Left kidney (tissue), 2 donors: ENCODE results near the gene DYRK3. TPM values are rescaled to one million over a fixed set of nuclear protein-coding genes. Genes with fewer than 3 reads are reported as not detected.
"Not testable (repeated sequence)": the region's sequence is repeated elsewhere in the genome, so short reads cannot be mapped to it uniquely, and the experiment has no call there.

ENCODE experiments used
- DNase-seq: peaks from one replicate; pipeline ENCODE4 v3.0.0-alpha.2; 2013
- polyA plus RNA-seq: library from polyadenylated mRNA; unstranded; fragments of 120-200 nt; gene quantifications from one replicate; pipeline ENCODE4 v1.2.1, GENCODE V29; 2013; ENCODE audit not compliant: insufficient read length

The DYRK3 gene
- polyA plus RNA-seq, 1 donor = 8.0 TPM

DNA sequence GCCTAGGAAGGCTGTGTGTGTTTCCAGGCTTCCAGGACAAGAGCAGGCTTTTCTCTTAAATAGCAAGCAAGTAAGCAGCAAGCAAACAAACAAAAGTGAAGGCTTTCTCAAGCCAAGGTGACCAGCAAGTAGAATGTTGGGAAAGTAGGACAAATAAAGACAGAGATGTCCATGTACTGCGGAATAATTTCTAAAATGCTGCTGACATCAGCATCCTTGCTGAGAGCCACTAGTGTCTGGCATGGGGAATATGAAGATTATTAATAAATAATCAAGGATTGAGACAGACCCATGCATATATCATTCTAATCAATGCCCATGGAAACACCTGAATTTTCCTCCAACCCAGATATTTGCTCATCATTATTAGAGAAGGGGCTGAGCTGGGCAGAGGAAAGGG lies 6.4 kb upstream of the DYRK3 start:
- no peak for DNase-seq

DNA sequence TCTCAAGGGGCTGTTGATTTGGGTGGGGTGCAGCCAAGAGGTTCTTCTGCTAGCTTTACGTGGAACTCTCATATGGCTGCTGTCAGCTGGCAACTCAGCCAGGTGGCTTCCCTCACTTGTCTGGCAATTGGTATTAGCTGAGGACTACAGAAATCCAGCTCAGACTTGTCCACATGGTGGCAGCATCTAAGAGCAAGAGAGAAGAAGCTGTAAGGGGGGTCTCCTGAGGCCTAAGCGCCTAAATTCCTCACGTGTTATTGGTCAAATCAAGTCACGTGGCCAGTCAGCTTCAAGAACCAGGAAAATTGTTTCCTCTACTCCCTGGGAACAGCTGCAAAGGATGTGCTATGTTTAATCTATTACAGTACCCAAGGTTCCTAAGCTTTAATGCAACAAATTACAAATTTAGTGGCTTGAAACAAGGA lies 4.2 kb upstream of the DYRK3 start:
- peak; percentile 82 for DNase-seq

DNA sequence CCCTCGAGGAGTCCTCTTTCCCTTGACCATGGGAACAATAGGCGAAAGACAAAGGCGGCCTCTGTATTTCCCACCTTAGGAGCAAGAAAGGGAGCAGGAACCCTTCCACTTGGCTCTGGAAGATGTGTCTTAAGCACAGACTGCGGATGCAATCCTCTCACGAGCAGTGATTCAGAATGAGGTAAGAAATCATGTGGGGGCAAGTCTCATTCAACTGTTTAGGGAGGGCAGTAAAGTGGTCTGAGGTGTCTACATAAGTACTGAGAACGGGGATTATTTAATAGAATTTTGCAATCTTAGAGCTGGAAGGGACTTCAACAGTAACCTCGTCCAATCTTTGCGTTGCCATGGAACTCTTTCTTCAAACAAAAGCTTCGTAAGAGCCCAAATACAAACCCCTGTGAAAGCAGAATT lies 1.6 kb upstream of the DYRK3 start:
- DNase-seq = no peak

DNA sequence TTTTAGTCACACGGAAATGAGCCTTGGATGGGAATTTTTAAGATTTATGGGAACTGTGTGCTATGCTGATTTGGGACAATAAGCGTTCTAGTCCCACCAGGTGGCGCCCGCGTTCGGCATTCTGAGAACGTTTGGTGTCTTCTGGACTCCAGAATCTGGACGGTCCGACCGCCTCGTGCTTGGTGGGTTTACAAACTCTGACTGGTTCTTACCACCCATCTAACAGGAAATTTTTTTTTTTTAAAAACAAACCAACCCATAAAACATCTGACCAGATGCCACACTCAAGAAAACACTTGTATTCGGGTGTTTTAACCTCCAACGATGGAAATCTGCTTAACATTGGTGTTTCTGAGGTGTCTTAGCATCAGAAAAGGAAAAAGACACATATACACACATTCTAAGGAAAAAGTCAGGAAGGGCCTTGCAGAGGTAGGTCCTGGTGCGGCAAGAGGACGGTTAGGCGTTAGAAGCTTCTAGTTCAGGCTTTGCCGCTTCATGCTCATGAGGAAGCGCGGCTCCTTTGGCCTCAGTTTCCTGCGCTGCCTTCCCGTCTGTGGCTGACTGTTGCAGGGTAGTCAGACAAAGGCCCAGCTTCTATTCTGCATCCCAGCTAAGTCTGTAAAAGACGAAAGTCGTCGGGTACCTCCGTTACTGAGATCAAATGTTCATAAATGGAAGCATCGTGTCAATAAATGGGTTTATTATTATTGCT lies 814 bp upstream of the DYRK3 start:
- peak; percentile 93 for DNase-seq

DNA sequence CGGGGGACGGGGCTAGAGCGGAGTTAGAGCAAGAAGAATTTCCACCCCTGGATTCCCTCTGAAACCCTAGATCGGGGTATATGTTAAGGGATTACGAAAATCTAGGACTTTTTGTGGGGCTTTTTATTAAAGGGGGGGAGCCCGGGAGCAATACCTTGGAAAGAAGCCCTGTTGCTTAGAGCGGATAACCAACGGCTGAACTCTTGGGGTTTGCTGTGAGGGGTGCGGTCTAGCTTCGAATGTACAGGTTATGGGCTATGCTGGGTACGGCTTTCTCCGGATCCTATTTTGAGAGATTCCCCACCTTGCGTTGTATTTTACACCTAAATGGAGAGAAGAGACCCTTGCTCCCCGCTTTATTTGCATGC lies 626 bp downstream of the DYRK3 start:
- DNase-seq = no peak

DNA sequence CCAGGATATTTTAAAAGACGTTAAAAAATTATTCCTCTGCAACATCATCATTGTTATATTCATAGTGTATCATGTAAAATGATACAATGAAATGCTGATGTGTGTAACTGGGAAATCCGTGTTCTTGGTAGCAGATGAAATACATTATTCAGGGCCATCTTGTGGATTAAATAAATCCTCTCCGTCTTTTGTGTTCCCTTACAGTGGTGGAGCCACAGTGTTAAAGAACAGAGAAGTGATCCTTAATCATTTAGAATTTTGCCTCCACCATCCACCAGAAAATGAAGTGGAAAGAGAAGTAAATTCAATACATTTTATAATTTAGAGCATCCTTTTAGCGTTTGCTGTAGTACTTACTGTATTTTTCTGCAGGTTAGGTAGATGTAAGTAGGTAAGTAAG lies 1.3 kb downstream of the DYRK3 start:
- no peak for DNase-seq

DNA sequence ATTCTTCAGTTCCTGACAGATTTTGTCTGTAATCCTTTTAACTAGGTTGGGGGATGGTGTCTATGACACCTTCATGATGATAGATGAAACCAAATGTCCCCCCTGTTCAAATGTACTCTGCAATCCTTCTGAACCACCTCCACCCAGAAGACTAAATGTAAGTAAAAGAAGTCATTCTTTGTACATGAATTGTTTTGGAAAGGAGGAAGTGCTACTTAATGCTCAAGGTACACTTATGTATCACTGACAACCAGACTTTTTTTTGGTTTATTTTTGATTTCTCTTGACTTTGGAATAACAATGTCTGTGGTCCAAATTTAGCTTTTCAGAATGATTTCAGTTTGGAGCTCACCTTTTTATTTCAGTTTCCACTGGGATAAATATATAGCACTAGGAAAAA lies 2.3 kb downstream of the DYRK3 start:
- DNase-seq = no peak

DNA sequence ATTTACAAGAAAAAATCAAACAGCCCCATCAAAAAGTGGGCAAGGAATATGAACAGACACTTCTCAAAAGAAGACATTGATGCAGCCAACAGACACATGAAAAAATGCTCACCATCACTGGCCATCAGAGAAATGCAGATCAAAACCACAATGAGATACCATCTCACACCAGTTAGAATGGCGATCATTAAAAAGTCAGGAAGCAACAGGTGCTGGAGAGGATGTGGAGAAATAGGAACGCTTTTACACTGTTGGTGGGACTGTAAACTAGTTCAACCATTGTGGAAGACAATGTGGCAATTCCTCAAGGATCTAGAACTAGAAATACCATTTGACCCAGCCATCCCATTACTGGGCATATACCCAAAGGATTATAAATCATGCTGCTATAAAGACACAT lies 6.7 kb downstream of the DYRK3 start:
- DNase-seq = not testable (repeated sequence)

DNA sequence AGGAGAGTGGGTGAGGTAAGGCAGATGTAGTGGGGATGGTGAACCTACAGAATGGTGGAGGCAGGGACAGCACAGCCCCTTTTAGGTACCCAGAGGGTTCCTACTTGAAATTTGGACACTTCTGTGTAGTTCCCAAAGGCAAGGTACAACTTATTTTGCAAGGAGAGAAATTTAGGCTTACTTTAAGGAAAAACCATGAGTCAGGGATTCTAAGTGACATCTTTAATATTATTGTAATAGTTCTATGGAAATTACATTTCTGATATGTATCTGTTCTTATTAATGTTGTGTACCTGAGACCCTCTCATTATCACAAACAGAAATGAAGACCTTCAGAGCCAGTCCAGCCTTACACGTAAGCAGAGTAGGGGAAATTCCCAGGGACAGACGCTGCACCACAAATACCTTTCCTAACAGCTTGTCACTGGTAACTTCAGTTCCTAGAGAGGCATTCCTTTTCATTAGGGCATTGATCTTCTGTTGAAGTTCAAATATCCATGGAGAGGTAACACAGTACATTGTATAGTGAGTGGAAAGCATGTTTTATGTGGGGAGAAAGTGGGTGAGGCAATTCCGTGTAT lies 7.9 kb downstream of the DYRK3 start:
- no peak for DNase-seq

DNA sequence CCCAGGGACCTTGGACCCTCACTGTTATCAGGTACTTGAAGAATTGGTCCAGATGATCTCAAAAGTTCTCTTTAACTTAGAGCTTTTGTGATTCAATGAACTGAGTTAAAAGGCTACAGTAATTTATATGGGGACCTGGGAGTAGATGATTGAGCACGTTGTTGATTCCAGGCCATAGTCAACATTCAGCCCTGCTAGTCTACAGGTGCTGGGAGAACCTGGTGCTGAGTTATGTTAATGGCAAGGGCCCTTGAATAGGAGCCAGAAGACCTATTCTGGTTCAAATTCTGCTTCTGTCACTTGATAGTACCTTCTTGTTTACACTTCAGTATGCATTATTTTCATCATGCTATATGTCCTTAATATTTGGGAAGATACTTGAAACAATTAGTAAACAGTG lies 11.2 kb downstream of the DYRK3 start:
- DNase-seq = no peak

DNA sequence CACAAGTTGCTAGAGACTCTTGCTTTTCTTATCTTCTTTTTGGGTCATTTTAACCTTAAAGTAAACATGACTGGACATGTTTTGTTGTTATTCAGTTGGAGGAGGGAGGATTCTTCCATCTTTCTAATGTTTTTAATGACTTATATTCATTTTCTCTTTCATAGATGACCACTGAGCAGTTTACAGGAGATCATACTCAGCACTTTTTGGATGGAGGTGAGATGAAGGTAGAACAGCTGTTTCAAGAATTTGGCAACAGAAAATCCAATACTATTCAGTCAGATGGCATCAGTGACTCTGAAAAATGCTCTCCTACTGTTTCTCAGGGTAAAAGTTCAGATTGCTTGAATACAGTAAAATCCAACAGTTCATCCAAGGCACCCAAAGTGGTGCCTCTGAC lies 11.9 kb downstream of the DYRK3 start:
- DNase-seq = no peak

DNA sequence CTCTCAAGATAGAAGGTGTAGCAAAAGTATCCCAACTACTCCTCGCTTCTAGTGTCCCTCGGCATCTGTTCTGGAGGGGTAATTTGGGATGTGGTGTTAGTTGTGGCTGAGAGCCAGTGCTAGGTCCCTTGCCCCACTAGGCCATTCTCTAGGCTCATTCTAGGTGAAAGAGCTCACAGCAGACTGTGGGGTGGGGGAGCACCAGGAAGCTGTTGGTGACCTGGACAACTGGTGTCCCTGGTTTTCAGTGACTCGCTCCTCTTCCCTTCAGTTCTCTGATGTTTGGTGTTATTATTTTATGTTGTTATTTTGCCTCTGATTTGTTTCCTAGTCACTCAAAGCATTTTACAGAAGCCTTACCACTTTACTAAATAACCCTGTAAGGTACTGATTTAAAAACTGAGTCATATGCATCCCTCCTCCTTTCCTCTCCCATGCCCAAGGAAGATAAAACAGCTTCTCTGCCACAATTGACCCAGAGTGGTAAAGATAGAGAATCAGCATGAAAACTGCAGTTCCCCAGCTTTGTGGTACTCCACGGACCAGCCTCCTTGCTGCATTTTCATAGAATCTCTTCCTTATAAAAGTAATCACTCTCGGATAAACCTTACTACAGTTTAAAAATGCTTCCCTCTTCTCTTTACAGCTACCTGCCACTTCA lies 14.1 kb downstream of the DYRK3 start:
- no peak for DNase-seq

DNA sequence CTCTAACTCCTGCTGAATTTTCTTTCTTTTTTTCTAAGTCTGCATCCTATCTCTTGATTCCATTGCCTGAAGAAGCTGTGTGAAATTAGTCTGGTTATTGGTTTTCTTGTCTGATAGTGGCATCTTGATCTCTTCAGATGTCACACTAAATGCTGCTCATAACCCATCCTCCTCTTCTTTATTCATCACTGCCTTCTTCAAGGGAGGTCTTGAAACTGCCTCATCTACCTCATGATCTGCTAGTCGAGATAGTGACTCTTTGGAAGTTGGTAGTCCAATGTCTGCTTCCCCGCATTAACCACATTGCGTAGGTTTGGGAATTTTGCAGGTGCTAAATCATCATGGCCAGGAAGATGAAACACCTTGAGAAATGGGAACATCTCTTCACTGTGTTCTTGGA lies 15.7 kb downstream of the DYRK3 start:
- no peak for DNase-seq

DNA sequence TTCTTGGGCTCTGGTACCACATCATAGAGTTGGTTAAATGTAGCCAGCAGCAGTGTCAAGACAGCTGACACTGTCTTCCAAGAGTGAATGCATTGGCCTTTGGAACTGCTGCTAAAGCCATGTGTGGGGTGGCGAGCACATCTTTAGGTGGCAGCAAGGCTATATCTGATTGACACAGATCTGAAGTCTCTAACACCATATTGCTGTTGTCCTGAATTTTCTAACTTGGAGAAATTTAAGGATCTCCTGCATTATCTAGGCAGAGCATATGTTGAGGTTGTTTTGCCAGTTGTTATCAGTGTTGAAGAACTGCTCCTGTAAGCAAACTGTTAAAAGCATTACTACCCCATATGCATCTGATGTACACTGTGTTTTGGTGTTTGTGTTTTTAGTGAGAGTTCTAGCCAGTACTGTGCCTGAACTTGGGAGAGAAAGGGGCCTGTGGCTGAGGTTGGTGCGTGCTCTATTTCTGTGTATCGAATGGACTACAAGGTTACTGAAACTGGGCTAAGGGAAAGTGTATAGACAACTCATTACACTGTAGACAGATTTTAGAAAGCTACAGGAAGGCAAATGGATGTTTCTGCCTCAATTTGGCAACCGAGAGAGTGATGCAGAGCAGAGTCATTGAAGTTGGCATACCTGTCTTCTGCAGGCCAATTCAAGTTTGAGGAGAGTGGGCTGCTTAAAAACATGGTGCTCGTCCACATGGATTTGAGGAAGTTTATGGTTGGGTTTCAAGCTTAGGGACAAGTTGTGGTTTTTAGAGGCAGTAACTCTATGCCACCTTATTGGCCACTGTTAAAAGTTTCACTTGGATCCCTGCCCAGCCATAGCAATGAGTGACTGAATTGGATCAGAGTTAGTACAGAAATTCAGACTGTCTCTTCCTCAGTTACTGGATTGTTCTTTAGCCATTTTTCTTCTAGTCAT lies 16.9 kb downstream of the DYRK3 start:
- no peak for DNase-seq

DNA sequence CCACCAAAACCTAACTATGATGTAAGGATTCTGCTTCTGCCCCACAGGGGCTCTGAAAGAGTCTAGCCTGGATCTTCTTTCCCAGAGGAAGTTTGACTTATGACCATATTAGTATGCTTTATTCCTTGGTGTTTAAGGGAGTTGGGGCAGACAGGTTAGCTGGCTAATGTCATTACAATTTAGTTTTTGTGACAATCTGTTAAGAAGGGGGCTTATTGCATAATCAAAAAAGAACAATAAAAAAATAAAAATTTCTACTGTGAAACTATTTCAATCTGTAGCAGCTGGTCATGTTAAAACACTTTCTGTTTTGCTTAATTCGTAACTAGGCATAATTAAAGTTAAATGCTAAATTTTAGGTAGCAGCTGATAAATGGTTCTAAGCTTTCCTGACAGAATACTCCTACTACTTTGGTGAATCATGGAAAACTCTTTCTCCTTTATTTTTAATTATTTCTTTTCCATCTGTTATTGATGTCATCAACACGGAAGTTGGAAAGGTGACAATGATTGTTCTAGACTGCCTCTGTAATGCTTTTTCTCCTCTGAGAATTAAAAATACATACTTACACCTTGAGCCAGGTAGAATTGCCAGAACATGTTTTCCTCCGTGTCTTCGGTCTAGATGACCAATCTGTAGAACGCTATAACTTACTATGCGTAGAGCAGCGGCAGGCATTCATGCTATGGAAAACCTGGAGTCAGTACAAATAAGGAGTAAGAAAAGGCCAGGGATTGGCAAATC lies 18.6 kb downstream of the DYRK3 start:
- DNase-seq = no peak

DNA sequence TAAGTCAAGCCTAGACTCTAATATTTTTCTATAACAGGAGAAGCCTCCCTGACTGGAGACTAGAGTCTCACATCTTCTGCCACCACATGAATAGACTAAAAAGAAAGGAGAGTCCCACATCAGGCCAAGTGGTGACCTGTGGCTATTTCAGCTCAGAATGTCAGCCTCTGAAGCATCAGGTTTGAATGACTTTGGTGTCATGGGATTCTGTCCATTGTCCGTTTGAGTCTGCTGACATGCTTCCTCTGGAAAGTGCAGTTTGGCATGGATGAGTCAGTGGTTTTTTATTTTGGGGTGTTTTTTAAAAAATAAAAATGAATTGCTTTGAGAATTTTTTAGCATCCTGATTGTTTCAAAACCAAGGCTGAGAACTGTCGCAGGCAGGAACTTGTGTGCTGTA lies 19.5 kb downstream of the DYRK3 start:
- no peak for DNase-seq

DNA sequence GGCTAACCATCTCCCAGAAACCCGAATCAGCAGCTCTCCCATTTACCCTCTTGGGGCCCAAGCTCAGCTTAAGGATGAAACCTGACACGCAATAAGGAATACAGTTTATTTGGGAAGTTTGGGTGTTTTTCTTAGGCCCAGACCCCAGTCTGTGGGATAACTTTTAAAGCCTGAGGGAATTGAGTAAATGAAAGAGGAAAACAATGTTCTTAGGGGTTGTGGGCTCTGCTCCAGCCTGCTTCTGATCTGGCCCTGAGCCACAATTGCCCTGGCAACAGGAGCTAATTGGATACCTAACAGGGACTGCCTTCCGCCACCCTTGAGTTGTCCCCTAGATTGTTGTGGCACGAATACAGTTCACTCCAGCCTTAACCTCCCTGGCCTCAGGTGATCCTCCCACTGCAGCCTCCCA lies 20.1 kb downstream of the DYRK3 start:
- no peak for DNase-seq

DNA sequence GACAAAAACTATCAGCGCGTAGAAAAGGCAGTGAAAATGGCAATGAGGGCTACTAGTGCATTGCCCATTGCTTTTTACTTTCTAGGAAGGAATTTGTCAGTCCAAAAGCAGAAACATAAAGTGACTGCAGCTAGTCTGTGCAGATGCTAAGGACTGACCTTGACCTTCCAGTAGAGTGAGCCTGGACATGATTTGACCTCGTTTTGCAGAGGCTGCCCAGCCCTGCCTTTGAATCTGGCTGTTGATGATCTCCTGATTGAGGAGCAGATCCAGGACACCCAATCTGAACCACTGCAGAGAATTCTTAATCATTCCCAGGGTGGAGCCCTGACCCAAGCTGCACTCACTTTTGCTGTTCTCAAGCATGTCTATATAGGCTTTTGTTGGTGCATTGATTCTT lies 21.6 kb downstream of the DYRK3 start:
- no peak for DNase-seq

DNA sequence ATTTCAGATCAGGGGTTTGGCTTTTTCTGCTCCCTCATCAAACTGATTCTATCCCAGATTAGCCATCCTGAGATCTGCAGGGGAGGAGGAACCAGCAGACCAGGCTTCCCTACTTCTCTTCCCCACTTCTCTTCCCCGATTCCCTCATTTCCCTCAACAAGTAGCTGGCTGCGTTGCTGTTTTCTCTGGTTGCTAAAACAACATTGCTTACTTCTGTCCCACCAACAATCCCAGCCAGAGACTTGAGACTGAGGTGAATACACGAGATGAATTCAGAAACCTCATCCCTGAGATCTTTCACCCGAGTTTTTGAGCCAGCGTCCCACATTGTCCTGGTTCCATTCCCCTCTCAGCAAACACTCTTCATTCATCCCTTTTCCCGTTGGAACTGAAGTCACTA lies 22.4 kb downstream of the DYRK3 start:
- DNase-seq = no peak

DNA sequence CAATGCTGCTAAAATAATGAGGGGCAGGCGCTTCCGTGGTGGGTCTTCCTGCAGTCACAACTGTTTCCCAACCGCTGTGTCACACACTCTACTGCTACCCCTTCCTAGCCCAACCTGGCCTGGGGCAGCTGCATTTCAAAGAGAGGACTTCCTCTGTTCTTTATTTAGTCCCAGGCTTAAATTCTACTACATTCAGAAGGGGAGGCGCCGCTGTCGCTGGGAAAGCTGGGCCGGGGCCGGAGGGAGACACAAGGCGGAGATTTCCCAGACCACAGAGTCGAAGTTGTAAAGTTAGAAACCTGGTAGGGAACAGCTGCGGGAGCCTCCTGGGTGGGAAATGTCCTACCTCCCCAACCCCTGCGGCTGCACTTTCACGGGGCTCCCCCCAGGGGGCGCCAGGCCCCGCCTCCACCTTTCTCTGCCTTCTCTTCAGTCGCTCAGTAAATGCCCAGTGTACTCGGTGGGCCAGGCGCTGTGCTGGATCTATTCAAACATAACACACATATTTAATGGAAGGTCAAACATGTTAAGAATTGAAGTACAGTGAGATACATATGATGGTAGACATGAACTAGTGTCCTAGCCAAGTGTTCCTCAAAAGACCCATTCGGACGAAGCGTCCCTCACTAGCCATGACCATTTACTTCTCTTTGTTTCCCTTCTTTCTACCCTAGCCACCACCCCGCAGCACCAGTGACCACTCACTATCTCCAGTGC lies 23.1 kb downstream of the DYRK3 start:
- no peak for DNase-seq

DNA sequence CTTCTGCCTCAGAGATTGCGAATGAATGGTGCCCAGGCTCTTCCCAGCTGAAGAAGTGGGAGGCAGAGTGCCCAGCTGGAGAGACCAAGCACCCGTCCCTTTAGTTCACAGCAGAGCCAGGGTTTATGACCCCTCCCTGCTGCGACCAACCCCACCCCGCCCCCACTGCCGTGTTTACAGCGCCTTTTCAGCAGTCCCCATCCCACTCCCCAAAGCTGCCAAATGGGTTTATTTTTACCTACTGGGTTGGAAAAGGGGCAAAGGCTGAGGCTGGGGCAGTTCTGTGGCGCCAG lies 23.6 kb downstream of the DYRK3 start:
- no peak for DNase-seq

DNA sequence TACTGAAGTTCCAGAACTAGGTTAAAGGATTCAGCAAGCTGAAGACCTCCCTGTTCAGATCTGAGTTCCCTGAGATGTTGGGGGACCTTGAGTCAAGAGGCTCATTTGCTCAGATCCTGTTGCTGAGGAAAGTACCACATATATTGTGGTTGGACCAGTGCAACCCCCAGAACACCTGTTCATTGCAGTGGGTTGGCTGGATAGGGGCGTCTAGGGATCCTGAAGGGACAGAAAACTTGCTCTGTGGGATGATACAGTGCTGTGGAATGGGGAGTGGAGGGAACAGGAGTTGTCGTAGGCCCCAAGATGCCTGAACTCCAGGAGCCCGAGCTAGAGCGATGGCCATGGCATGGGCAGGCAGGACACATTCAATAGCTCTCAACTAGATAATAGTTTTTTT lies 24.8 kb downstream of the DYRK3 start:
- no peak for DNase-seq
